ENCODE results near the gene CDH4.

DNA sequence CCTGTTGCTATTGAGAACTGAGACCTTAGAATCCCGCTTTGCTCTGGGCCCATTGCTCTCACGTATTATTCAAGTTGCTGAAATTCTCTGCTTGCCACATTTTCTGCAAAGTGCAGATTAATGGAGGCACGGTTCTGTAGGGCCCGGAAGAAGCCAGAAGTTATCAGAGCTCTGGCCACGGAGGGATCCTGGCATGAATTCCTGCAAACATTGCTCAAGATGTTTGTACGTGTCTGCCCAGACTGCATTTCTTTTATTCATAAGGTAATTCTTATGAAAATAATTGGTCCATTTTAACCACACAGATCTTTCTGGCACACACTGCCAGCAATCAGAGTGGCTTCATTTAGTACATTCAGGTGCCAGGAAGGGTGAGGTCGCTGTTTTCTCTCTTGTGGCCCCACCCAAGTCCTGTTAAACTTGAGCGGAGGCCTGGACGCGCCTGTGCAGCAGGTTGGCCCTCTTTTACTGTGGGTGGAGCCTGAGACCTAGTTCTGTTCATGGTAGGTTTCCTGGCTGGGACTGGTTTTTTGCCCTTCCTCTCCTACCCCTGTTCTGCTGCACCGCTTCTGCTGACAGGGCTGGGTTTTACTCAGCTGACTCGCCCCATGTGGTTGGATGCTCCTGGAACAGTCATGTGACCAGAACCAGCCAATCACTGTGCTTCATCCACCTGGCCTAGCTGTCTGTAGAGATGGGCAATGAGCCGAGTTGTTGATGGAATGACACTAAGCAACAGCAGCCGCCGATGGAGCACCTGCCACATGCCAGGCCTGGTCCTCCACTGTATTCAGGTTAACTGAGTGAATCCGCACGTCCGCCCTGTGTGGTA, 230.2 kb downstream of the CDH4 start:
- TF ChIP-seq, protein P1, sequence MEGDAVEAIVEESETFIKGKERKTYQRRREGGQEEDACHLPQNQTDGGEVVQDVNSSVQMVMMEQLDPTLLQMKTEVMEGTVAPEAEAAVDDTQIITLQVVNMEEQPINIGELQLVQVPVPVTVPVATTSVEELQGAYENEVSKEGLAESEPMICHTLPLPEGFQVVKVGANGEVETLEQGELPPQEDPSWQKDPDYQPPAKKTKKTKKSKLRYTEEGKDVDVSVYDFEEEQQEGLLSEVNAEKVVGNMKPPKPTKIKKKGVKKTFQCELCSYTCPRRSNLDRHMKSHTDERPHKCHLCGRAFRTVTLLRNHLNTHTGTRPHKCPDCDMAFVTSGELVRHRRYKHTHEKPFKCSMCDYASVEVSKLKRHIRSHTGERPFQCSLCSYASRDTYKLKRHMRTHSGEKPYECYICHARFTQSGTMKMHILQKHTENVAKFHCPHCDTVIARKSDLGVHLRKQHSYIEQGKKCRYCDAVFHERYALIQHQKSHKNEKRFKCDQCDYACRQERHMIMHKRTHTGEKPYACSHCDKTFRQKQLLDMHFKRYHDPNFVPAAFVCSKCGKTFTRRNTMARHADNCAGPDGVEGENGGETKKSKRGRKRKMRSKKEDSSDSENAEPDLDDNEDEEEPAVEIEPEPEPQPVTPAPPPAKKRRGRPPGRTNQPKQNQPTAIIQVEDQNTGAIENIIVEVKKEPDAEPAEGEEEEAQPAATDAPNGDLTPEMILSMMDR (IDR thresholded peaks at IDR 0.05) = no peak
- no peak for TF ChIP-seq POLR2A (IDR thresholded peaks at IDR 0.05)
